ENCODE measurements around the gene TMEM131. TPM values are rescaled to one million over a fixed set of nuclear protein-coding genes. Genes with fewer than 3 reads are reported as not detected.
"Not testable (repeated sequence)": the region's sequence is repeated elsewhere in the genome, so short reads cannot be mapped to it uniquely, and the experiment has no call there.

Gene TMEM131, protein sequence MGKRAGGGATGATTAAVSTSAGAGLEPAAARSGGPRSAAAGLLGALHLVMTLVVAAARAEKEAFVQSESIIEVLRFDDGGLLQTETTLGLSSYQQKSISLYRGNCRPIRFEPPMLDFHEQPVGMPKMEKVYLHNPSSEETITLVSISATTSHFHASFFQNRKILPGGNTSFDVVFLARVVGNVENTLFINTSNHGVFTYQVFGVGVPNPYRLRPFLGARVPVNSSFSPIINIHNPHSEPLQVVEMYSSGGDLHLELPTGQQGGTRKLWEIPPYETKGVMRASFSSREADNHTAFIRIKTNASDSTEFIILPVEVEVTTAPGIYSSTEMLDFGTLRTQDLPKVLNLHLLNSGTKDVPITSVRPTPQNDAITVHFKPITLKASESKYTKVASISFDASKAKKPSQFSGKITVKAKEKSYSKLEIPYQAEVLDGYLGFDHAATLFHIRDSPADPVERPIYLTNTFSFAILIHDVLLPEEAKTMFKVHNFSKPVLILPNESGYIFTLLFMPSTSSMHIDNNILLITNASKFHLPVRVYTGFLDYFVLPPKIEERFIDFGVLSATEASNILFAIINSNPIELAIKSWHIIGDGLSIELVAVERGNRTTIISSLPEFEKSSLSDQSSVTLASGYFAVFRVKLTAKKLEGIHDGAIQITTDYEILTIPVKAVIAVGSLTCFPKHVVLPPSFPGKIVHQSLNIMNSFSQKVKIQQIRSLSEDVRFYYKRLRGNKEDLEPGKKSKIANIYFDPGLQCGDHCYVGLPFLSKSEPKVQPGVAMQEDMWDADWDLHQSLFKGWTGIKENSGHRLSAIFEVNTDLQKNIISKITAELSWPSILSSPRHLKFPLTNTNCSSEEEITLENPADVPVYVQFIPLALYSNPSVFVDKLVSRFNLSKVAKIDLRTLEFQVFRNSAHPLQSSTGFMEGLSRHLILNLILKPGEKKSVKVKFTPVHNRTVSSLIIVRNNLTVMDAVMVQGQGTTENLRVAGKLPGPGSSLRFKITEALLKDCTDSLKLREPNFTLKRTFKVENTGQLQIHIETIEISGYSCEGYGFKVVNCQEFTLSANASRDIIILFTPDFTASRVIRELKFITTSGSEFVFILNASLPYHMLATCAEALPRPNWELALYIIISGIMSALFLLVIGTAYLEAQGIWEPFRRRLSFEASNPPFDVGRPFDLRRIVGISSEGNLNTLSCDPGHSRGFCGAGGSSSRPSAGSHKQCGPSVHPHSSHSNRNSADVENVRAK (N-terminal part only)
- total RNA-seq = 10 to 100 TPM; 32.8 to 54.8 (median 41.2) TPM

GRCh38 chr2:97995734-97996624 is at the start of gene TMEM131:
TSS of gene TMEM131 (minus strand) at chr2:97995948. CDS start at chr2:97995662, 286 bp downstream.
- DNase-seq (ENCODE audit: low spot score in 2 of 2) = peak; percentile 92 to 99
- 2 to 3% methylated on average over 27 to 47 of the region's 88 CpGs for WGBS, 2 donors
- peak within 1 kb of the TSS; percentile 76 for H3K4me3 ChIP-seq (ENCODE audit: low read depth, poor library complexity, severe bottlenecking)
- TF ChIP-seq POLR2A (IDR thresholded peaks at IDR 0.05) = peak in 1 of 2 donors; percentile 30
- TF ChIP-seq, protein P1, sequence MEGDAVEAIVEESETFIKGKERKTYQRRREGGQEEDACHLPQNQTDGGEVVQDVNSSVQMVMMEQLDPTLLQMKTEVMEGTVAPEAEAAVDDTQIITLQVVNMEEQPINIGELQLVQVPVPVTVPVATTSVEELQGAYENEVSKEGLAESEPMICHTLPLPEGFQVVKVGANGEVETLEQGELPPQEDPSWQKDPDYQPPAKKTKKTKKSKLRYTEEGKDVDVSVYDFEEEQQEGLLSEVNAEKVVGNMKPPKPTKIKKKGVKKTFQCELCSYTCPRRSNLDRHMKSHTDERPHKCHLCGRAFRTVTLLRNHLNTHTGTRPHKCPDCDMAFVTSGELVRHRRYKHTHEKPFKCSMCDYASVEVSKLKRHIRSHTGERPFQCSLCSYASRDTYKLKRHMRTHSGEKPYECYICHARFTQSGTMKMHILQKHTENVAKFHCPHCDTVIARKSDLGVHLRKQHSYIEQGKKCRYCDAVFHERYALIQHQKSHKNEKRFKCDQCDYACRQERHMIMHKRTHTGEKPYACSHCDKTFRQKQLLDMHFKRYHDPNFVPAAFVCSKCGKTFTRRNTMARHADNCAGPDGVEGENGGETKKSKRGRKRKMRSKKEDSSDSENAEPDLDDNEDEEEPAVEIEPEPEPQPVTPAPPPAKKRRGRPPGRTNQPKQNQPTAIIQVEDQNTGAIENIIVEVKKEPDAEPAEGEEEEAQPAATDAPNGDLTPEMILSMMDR (IDR thresholded peaks at IDR 0.05) = no peak
- intact Hi-C loops (cut with DNase I; ENCODE audit: low total_unique reads) = no loop called here

- H3K4me3 ChIP-seq (ENCODE audit: low read depth, poor library complexity, severe bottlenecking); DNase-seq (ENCODE audit: low spot score in 2 of 2); intact Hi-C loops (cut with DNase I; ENCODE audit: low total_unique reads): not testable (repeated sequence)
- WGBS, 2 donors = 92 to 95% methylated on average over 2 of the region's 2 CpGs
These were observed 49.0 kb upstream of the TMEM131 start for GRCh38 chr2:98044730-98045129.

DNA sequence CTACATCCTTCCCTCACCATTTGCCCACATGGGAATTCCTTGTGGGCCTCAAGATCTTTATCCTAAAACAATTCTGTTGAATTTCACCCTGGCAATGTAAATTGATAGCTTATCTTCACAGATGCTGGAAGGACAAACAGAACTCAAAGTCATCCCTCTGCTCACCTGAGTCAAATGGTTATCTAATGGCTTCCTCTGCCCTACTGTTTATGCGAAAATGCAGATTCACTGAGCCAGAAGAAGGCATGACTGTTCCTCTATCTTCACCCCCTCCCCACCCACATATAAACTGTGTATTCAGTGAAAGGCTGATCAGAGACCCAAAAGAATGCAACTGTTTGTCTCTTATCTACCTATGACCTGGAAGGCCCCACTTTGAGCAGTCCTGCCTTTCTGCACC is 47.4 kb upstream of the TMEM131 start:
- no peak for TF ChIP-seq POLR2A (IDR thresholded peaks at IDR 0.05)
- no peak for DNase-seq (ENCODE audit: low spot score in 2 of 2)
- no peak overlapping the region for H3K4me3 ChIP-seq (ENCODE audit: low read depth, poor library complexity, severe bottlenecking)
- intact Hi-C loops (cut with DNase I; ENCODE audit: low total_unique reads) = no loop called here
- 89 to 90% methylated on average over 1 of the region's 1 CpG for WGBS, 2 donors

GRCh38 chr2:98040331-98040939 is 44.7 kb upstream of the TMEM131 start:
- no peak for DNase-seq (ENCODE audit: low spot score in 2 of 2)

GRCh38 chr2:98039085-98039756 is 43.5 kb upstream of the TMEM131 start:
- WGBS, 2 donors = 81 to 82% methylated on average over 12 of the region's 12 CpGs
- no peak overlapping the region for H3K4me3 ChIP-seq (ENCODE audit: low read depth, poor library complexity, severe bottlenecking)
- TF ChIP-seq, protein P1 (IDR thresholded peaks at IDR 0.05) = no peak
- no peak for TF ChIP-seq POLR2A (IDR thresholded peaks at IDR 0.05)
- DNase-seq (ENCODE audit: low spot score in 2 of 2) = peak in 1 of 2 donors; percentile 20
- intact Hi-C loops (cut with DNase I; ENCODE audit: low total_unique reads) = no loop called here

More at GRCh38 chr2:98040331-98040939, 44.7 kb upstream of the TMEM131 start:
- no peak overlapping the region for H3K4me3 ChIP-seq (ENCODE audit: low read depth, poor library complexity, severe bottlenecking)
- WGBS, 2 donors = 79 to 90% methylated on average over 8 of the region's 8 CpGs
- intact Hi-C loops (cut with DNase I; ENCODE audit: low total_unique reads) = no loop called here
- TF ChIP-seq POLR2A (IDR thresholded peaks at IDR 0.05) = no peak
- TF ChIP-seq, protein P1 (IDR thresholded peaks at IDR 0.05) = no peak

Measured in lower leg skin (tissue), 4 donors.